A673 (cell line): ENCODE data around the gene NUCKS1. TPM values are rescaled to one million over a fixed set of nuclear protein-coding genes. Genes with fewer than 3 reads are reported as not detected.

Experiments
- BruUV-seq: library from RNA; stranded (reverse); fragments of 400-500 nt; replicated peaks from 2 replicates; lab custom pipeline; 2021; lab: Mats Ljungman, UMichigan
- CTCF ChIA-PET: fragments of 300-600 bp; sonication (Branson Sonifier 250); formaldehyde crosslinking; loops from one replicate; lab custom pipeline; 2022; ENCODE audit warnings: antibody characterized with exemption; lab: Charles Lee
- POLR2A ChIA-PET: fragments of 300-600 bp; sonication (Branson Sonifier 250); formaldehyde crosslinking; loops from one replicate; lab custom pipeline; 2022; ENCODE audit warnings: antibody characterized with exemption; ENCODE audit not compliant: low non-redundant PET; lab: Charles Lee
- DNase-seq: peaks from one replicate; pipeline ENCODE4 v3.0.0-alpha.2; 2015; ENCODE audit warnings: low spot score
- H3K27ac ChIP-seq: fragments of 200-600 bp; sonication (generic); 2 replicates; pipeline ENCODE4 v1.5.1; 2016; ENCODE audit warnings: mixed run types, low read depth, mild to moderate bottlenecking, mixed read lengths, antibody characterized with exemption, low read length; ENCODE audit not compliant: poor library complexity, severe bottlenecking
- H3K27me3 ChIP-seq: fragments of 200-600 bp; sonication (generic); replicated peaks from 2 replicates; pipeline ENCODE4 v1.6.1; 2017; ENCODE audit warnings: mixed run types, low read depth, mild to moderate bottlenecking, mixed read lengths, antibody characterized with exemption, low read length; ENCODE audit not compliant: insufficient read depth, poor library complexity
- H3K36me3 ChIP-seq: fragments of 200-600 bp; sonication (generic); 2 replicates; pipeline ENCODE4 v1.6.1; 2016; ENCODE audit warnings: mixed run types, mild to moderate bottlenecking, mixed read lengths, antibody characterized with exemption, low read length; ENCODE audit not compliant: insufficient read depth, poor library complexity, severe bottlenecking
- H3K4me1 ChIP-seq: fragments of 200-600 bp; sonication (generic); 2 replicates; pipeline ENCODE4 v1.6.1; 2017; ENCODE audit warnings: mixed run types, mild to moderate bottlenecking, mixed read lengths, antibody characterized with exemption, low read length; ENCODE audit not compliant: insufficient read depth, poor library complexity, severe bottlenecking
- H3K4me3 ChIP-seq: fragments of 200-600 bp; sonication (generic); 2 replicates; pipeline ENCODE4 v1.5.1; 2016; ENCODE audit warnings: low read depth, mixed run types, mild to moderate bottlenecking, mixed read lengths, low read length; ENCODE audit not compliant: poor library complexity, severe bottlenecking
- H3K9me3 ChIP-seq: fragments of 200-600 bp; sonication (generic); 2 replicates; pipeline ENCODE4 v1.6.1; 2016; ENCODE audit warnings: mixed run types, low read depth, mild to moderate bottlenecking, mixed read lengths, antibody characterized with exemption, low read length; ENCODE audit not compliant: poor library complexity, severe bottlenecking
- EZH2 ChIP-seq: fragments of 200-600 bp; sonication (generic); IDR thresholded peaks from 2 replicates; pipeline ENCODE4 v1.6.1; 2017; ENCODE audit warnings: borderline replicate concordance, low read depth, mild to moderate bottlenecking, mixed read lengths, antibody characterized with exemption, low read length; ENCODE audit not compliant: poor library complexity, severe bottlenecking
- intact Hi-C: fragments of 100-400 bp; cut with micrococcal nuclease; formaldehyde crosslinking; loops from one replicate; pipeline ENCODE4 v1.10.0; 2022; ENCODE audit not compliant: unreplicated experiment
- total RNA-seq: library from RNA; stranded (reverse); gene quantifications from 2 replicates; pipeline ENCODE4 v1.2.3, GENCODE V29; 2021
- TF ChIP-seq, protein P1 (sequence below): fragments of 300-800, 200-600 bp; sonication (generic); conservative IDR thresholded peaks from 2 replicates; pipeline ENCODE4 v1.5.1; 2017; ENCODE audit warnings: low read depth, mild to moderate bottlenecking, antibody characterized with exemption, low read length, moderate library complexity, mixed read lengths

The NUCKS1 gene
- total RNA-seq, 1 experiment from 2014 or later: 437 TPM

- POLR2A ChIA-PET: interaction anchor here (0.6 kb wide), 1 partner anchor 46 kb away, joined by 3 read pairs; no protein-coding TSS in a partner anchor
- H3K27ac ChIP-seq: peak overlapping the region; percentile 64
Observed at GRCh38 chr1:205701891-205702290, 48.1 kb downstream of the NUCKS1 start.

GRCh38 chr1:205701420-205701819, 48.6 kb downstream of the NUCKS1 start:
- DNase-seq: peak; percentile 69
- ChIA-PET POLR2A (interaction anchor here (0.6 kb wide), 2 partner anchors 20 to 47 kb away, joined by 3 to 12 read pairs; no protein-coding TSS in a partner anchor), CTCF (interaction anchor here (0.7 to 1.7 kb wide), 4 partner anchors 10 to 44 kb away, joined by 3 to 6 read pairs (median 4); no protein-coding TSS in a partner anchor)
- no TSS peak for BruUV-seq
- H3K27ac ChIP-seq: peak overlapping the region; percentile 64
- H3K4me3 ChIP-seq: peak overlapping the region; percentile 6
- peaks cover 22% of the 10 kb centered on the region for H3K4me1 ChIP-seq
- no peaks in the 10 kb centered on the region for H3K9me3 ChIP-seq
- H3K36me3 ChIP-seq: no peaks in the 10 kb centered on the region
- intact Hi-C loops: no loop called here
- no peak for TF ChIP-seq EZH2
- no peaks in the 10 kb centered on the region for H3K27me3 ChIP-seq

More at GRCh38 chr1:205701891-205702290, 48.1 kb downstream of the NUCKS1 start:
- Histone ChIP-seq H3K9me3 (no peaks in the 10 kb centered on the region), H3K4me1 (peaks cover 22% of the 10 kb centered on the region), H3K27me3 (no peaks in the 10 kb centered on the region), H3K36me3 (no peaks in the 10 kb centered on the region), H3K4me3 (no peak overlapping the region)
- no TSS peak for BruUV-seq
- CTCF ChIA-PET: interaction anchor here (1.0 to 1.7 kb wide), 2 partner anchors 9 to 44 kb away, joined by 3 to 6 read pairs; no protein-coding TSS in a partner anchor
- TF ChIP-seq, protein P1, sequence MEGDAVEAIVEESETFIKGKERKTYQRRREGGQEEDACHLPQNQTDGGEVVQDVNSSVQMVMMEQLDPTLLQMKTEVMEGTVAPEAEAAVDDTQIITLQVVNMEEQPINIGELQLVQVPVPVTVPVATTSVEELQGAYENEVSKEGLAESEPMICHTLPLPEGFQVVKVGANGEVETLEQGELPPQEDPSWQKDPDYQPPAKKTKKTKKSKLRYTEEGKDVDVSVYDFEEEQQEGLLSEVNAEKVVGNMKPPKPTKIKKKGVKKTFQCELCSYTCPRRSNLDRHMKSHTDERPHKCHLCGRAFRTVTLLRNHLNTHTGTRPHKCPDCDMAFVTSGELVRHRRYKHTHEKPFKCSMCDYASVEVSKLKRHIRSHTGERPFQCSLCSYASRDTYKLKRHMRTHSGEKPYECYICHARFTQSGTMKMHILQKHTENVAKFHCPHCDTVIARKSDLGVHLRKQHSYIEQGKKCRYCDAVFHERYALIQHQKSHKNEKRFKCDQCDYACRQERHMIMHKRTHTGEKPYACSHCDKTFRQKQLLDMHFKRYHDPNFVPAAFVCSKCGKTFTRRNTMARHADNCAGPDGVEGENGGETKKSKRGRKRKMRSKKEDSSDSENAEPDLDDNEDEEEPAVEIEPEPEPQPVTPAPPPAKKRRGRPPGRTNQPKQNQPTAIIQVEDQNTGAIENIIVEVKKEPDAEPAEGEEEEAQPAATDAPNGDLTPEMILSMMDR: no peak
- no peak for TF ChIP-seq EZH2
- no peak for DNase-seq
- intact Hi-C loops: no loop called here

- ChIA-PET CTCF (interaction anchor here (0.7 to 1.7 kb wide), 4 partner anchors 10 to 43 kb away, joined by 3 to 6 read pairs (median 4); no protein-coding TSS in a partner anchor), POLR2A (interaction anchor here (0.6 kb wide), 2 partner anchors 19 to 284 kb away, joined by 3 to 12 read pairs; no protein-coding TSS in a partner anchor)
- no TSS peak for BruUV-seq
- no peak for TF ChIP-seq EZH2
- TF ChIP-seq, protein P1: no peak
- intact Hi-C loops: no loop called here
- H3K27ac ChIP-seq: peak overlapping the region; percentile 64
- H3K36me3 ChIP-seq: no peaks in the 10 kb centered on the region
- peak overlapping the region; percentile 6 for H3K4me3 ChIP-seq
- DNase-seq: peak; percentile 92
- peaks cover 22% of the 10 kb centered on the region for H3K4me1 ChIP-seq
- no peaks in the 10 kb centered on the region for H3K9me3 ChIP-seq
- H3K27me3 ChIP-seq: no peaks in the 10 kb centered on the region
Observed at GRCh38 chr1:205700865-205701401, 49.0 kb downstream of the NUCKS1 start.

DNA sequence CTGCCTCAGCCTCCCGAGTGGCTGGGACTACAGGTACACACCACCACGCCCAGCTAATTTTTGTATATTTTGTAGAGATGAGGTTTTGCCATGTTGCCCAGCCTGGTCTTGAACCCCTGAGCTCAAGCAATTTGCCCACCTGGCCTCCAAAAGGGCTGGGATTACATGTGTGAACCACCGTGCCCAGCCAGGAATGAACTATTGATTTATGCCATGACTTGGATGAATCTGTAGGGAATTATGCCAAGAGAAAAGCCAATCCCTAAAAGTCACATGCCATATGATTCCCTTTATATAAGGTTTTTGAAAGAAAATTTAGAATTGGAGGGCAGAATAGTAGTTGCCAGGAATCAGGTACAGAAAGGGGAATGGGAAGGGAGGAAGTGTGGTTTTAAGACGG, 50.6 kb downstream of the NUCKS1 start:
- Histone ChIP-seq H3K27me3 (no peaks in the 10 kb centered on the region), H3K4me3 (no peak overlapping the region), H3K27ac (no peak overlapping the region), H3K36me3 (no peaks in the 10 kb centered on the region), H3K4me1 (peaks cover 22% of the 10 kb centered on the region), H3K9me3 (no peaks in the 10 kb centered on the region)
- BruUV-seq: no TSS peak
- ChIA-PET POLR2A (no interaction called here), CTCF (no interaction called here)
- TF ChIP-seq EZH2: no peak
- TF ChIP-seq, protein P1: no peak
- intact Hi-C loops: no loop called here
- DNase-seq: no peak
